CD14-positive monocyte (primary cell): Measurements from ENCODE around the gene ARRB1. TPM values are rescaled to one million over a fixed set of nuclear protein-coding genes. Genes with fewer than 3 reads are reported as not detected.

Source experiments
- DNase-seq, 3 donors: peaks; one replicate each; pipeline ENCODE4 v3.0.0-alpha.2; 2011 to 2022
- H2AFZ ChIP-seq: 2 replicates; pipeline ENCODE4 v1.6.0; 2012; ENCODE audit warnings: mild to moderate bottlenecking, low read depth, low read length, inconsistent platforms; ENCODE audit not compliant: insufficient read depth, poor library complexity, severe bottlenecking
- H3K27ac ChIP-seq, 2 donors: 1 replicate in 1 of 2; 2 replicates in 1 of 2; pipeline ENCODE4 v1.5.1; 2012 to 2013; ENCODE audit warnings: low read length in 2 of 2, control low read depth in 1 of 2, inconsistent platforms in 1 of 2, low read depth in 1 of 2, mild to moderate bottlenecking in 1 of 2
- H3K27me3 ChIP-seq, 2 donors: one replicate each; pipeline versions ENCODE4 v1.6.0 to v1.6.1; 2011 to 2013; ENCODE audit warnings: low read length in 2 of 2; ENCODE audit not compliant: control insufficient read depth in 2 of 2, insufficient read depth in 2 of 2
- H3K36me3 ChIP-seq, 2 donors: replicated peaks in 1 of 2; 1 replicate in 1 of 2; 2 replicates in 1 of 2; pipeline versions ENCODE4 v1.5.1 to v1.6.1; 2012 to 2013; ENCODE audit warnings: low read length in 2 of 2, control low read depth in 1 of 2, inconsistent platforms in 1 of 2, mild to moderate bottlenecking in 1 of 2; ENCODE audit not compliant: insufficient read depth in 2 of 2, control insufficient read depth in 1 of 2
- H3K4me1 ChIP-seq, 2 donors: 1 replicate in 1 of 2; 2 replicates in 1 of 2; pipeline versions ENCODE4 v1.5.1 to v1.6.1; 2012 to 2013; ENCODE audit warnings: low read length in 2 of 2, control low read depth in 1 of 2, inconsistent platforms in 1 of 2, mild to moderate bottlenecking in 1 of 2, moderate library complexity in 1 of 2; ENCODE audit not compliant: insufficient read depth in 2 of 2, control insufficient read depth in 1 of 2
- H3K4me2 ChIP-seq: replicated peaks from 2 replicates; pipeline ENCODE3; 2012; ENCODE audit warnings: low read length, moderate library complexity, mild to moderate bottlenecking; ENCODE audit not compliant: poor library complexity, severe bottlenecking; ENCODE audit errors: extremely low read depth
- H3K4me3 ChIP-seq, 3 experiments: fragments of 200-600 bp in 1 of 3; sonication (generic) in 1 of 3; replicated peaks in 1 of 3; 1 replicate in 2 of 3; 2 replicates in 1 of 3; pipeline ENCODE4 v1.5.1; 2011 to 2013; ENCODE audit warnings: low read length in 3 of 3, mild to moderate bottlenecking in 3 of 3, control low read depth in 2 of 3, low read depth in 2 of 3, inconsistent platforms in 1 of 3, moderate library complexity in 1 of 3
- H3K79me2 ChIP-seq: 2 replicates; pipeline ENCODE4 v1.6.0; 2012; ENCODE audit warnings: mild to moderate bottlenecking, control low read depth, inconsistent platforms, low read length, moderate library complexity; ENCODE audit not compliant: insufficient read depth
- H3K9ac ChIP-seq: 2 replicates; pipeline ENCODE4 v1.6.0; 2017; ENCODE audit warnings: low read length, mild to moderate bottlenecking; ENCODE audit not compliant: insufficient read depth, poor library complexity, severe bottlenecking
- H3K9me3 ChIP-seq, 2 donors: replicated peaks in 1 of 2; 1 replicate in 1 of 2; 2 replicates in 1 of 2; pipeline versions ENCODE4 v1.5.1 to v1.6.1; 2012 to 2013; ENCODE audit warnings: low read length in 2 of 2, control low read depth in 1 of 2; ENCODE audit not compliant: control insufficient read depth in 1 of 2, insufficient read depth in 1 of 2
- H4K20me1 ChIP-seq: 2 replicates; pipeline ENCODE4 v1.6.0; 2012; ENCODE audit warnings: mild to moderate bottlenecking, low read length, control low read depth, moderate library complexity; ENCODE audit not compliant: insufficient read depth
- H3K27ac Mint-ChIP-seq, 7 donors: one replicate each; pipeline ENCODE4 v1.8.0; 2020; ENCODE audit warnings: mild to moderate bottlenecking in 7 of 7, mixed read lengths in 7 of 7, moderate library complexity in 6 of 7, inconsistent platforms in 2 of 7
- H3K27me3 Mint-ChIP-seq, 3 donors: one replicate each; pipeline ENCODE4 v1.8.0; 2021 to 2022; ENCODE audit warnings: low read depth in 3 of 3, mild to moderate bottlenecking in 3 of 3, mixed read lengths in 3 of 3, moderate library complexity in 3 of 3, inconsistent platforms in 1 of 3
- H3K36me3 Mint-ChIP-seq, 2 donors: one replicate each; pipeline ENCODE4 v1.8.0; 2020; ENCODE audit warnings: mixed read lengths in 2 of 2, inconsistent platforms in 1 of 2, mild to moderate bottlenecking in 1 of 2
- H3K4me1 Mint-ChIP-seq: one replicate; pipeline ENCODE4 v1.8.0; 2020; ENCODE audit warnings: mild to moderate bottlenecking, mixed read lengths
- H3K4me3 Mint-ChIP-seq, 2 donors: one replicate each; pipeline ENCODE4 v1.8.0; 2020; ENCODE audit warnings: mild to moderate bottlenecking in 2 of 2, mixed read lengths in 2 of 2, moderate library complexity in 1 of 2
- H3K9me3 Mint-ChIP-seq, 7 donors: one replicate each; pipeline ENCODE4 v1.8.0; 2020 to 2022; ENCODE audit warnings: mixed read lengths in 7 of 7, mild to moderate bottlenecking in 6 of 7, moderate library complexity in 6 of 7, inconsistent platforms in 2 of 7
- CTCF ChIP-seq: fragments of 200-600 bp; IDR thresholded peaks from one replicate; pipeline ENCODE4 v1.8.0; 2022; ENCODE audit warnings: antibody characterized with exemption, mild to moderate bottlenecking
- WGBS: methylation state at CpG from one replicate; pipeline ENCODE4 v1.1.5; 2013; ENCODE audit warnings: missing lambda C conversion rate; ENCODE audit not compliant: insufficient coverage; 5-methylcytosine and 5-hydroxymethylcytosine counted together
- intact Hi-C, 2 donors: fragments of 100-400 bp; cut with micrococcal nuclease; formaldehyde crosslinking; loops; one replicate each; pipeline versions ENCODE4 v1.15.0 to v1.15.1; 2023
- polyA plus RNA-seq, 3 donors: library from polyadenylated mRNA; depleted of rRNA in 1 of 3; unstranded in 2 of 3; stranded (reverse) in 1 of 3; fragments of 300-500 nt in 2 of 3; fragments of >200 nt in 1 of 3; fragmentation: Illumina TruSeq in 2 of 3; gene quantifications; 1 replicate in 2 of 3; 2 replicates in 1 of 3; pipeline ENCODE4 v1.2.3, GENCODE V29; 2012 to 2021

The ARRB1 gene
- polyA plus RNA-seq, 3 donors, result 52.6 to 114 (median 66.5) TPM

- H4K20me1 ChIP-seq, result peaks cover 92% of the 10 kb centered on the region
- intact Hi-C loops, result no loop called here
- H3K9ac ChIP-seq, result no peak overlapping the region
- H3K27ac Mint-ChIP-seq, result peak overlapping the region in 3 of 7 donors; percentile 16 to 41 (median 32)
- no peak overlapping the region for H2AFZ ChIP-seq
- H3K36me3 Mint-ChIP-seq, result peaks cover 73 to 92% of the 10 kb centered on the region in 2 donors
- H3K27me3 ChIP-seq, result no peaks in the 10 kb centered on the region
- H3K4me1 Mint-ChIP-seq, result peaks cover 42% of the 10 kb centered on the region
- WGBS, result 98% methylated on average over 3 of the region's 3 CpGs
- no peak overlapping the region for H3K4me2 ChIP-seq
- H3K27me3 Mint-ChIP-seq, result no peaks in the 10 kb centered on the region
- H3K4me3 Mint-ChIP-seq, result no peak overlapping the region
- H3K9me3 ChIP-seq, result no peaks in the 10 kb centered on the region
- peaks cover 38% of the 10 kb centered on the region in 2 donors for H3K4me1 ChIP-seq
- no peaks in the 10 kb centered on the region for H3K79me2 ChIP-seq
- no peak overlapping the region for H3K27ac ChIP-seq
- no peak overlapping the region for H3K4me3 ChIP-seq
- H3K9me3 Mint-ChIP-seq, result no peaks in the 10 kb centered on the region
- DNase-seq, result no peak
- TF ChIP-seq CTCF, result peak; percentile 14
- peaks cover 68 to 85% of the 10 kb centered on the region in 2 donors for H3K36me3 ChIP-seq
These were observed 80.5 kb downstream of the ARRB1 start for GRCh38 chr11:75270896-75271418.

GRCh38 chr11:75269896-75270295, 81.6 kb downstream of the ARRB1 start:
- TF ChIP-seq CTCF, result no peak
- Histone ChIP-seq H4K20me1 (peaks cover 94% of the 10 kb centered on the region), H3K27ac (no peak overlapping the region), H3K4me2 (no peak overlapping the region), H3K9me3 (no peaks in the 10 kb centered on the region), H3K36me3 (peaks cover 72 to 92% of the 10 kb centered on the region in 2 donors), H3K9ac (no peak overlapping the region), H3K79me2 (no peaks in the 10 kb centered on the region), H3K4me3 (no peak overlapping the region), H3K27me3 (no peaks in the 10 kb centered on the region), H3K4me1 (peaks cover 39% of the 10 kb centered on the region in 2 donors), H2AFZ (no peak overlapping the region)
- intact Hi-C loops, result loop anchor here in 1 of 2 donors (5.0 kb wide), 1 partner anchor 412 kb away; no protein-coding TSS in a partner anchor
- Mint-ChIP-seq H3K27me3 (no peaks in the 10 kb centered on the region), H3K36me3 (peaks cover 77 to 96% of the 10 kb centered on the region in 2 donors), H3K4me3 (no peak overlapping the region), H3K27ac (peak overlapping the region in 1 of 7 donors; percentile 26), H3K4me1 (peaks cover 44% of the 10 kb centered on the region), H3K9me3 (no peaks in the 10 kb centered on the region)
- WGBS, result 99% methylated on average over 8 of the region's 9 CpGs
- DNase-seq, result no peak
